CD4-positive, alpha-beta memory T cell (primary cell): ENCODE data around the gene CDKN1C. TPM values are rescaled to one million over a fixed set of nuclear protein-coding genes. Genes with fewer than 3 reads are reported as not detected.
"Not testable (repeated sequence)": the region's sequence is repeated elsewhere in the genome, so short reads cannot be mapped to it uniquely, and the experiment has no call there.

Experiments used
- CTCF ChIA-PET: fragments of 350-600 bp; sonication (Branson Sonifier 250); formaldehyde crosslinking; loops from one replicate; lab custom pipeline; 2021; ENCODE audit warnings: inconsistent platforms; ENCODE audit not compliant: partially characterized antibody; lab: Charles Lee
- POLR2A ChIA-PET: fragments of 350-600 bp; sonication (Branson Sonifier 250); formaldehyde crosslinking; loops from one replicate; lab custom pipeline; 2021; ENCODE audit not compliant: partially characterized antibody; lab: Charles Lee
- DNase-seq, 5 donors: peaks; one replicate each; pipeline versions ENCODE4 v3.0.0 to v3.0.0-alpha.2; 2020 to 2022; ENCODE audit warnings: mixed read lengths in 1 of 5
- H3K27ac ChIP-seq: one replicate; pipeline ENCODE4 v1.7.0; 2013; ENCODE audit warnings: low read depth, low read length
- H3K27me3 ChIP-seq: 2 replicates; pipeline ENCODE4 v1.7.0; 2013; ENCODE audit warnings: mild to moderate bottlenecking, low read length, moderate library complexity; ENCODE audit not compliant: insufficient read depth
- H3K36me3 ChIP-seq: 2 replicates; pipeline ENCODE4 v1.7.0; 2013; ENCODE audit warnings: mild to moderate bottlenecking, low read length, moderate library complexity; ENCODE audit not compliant: insufficient read depth
- H3K4me1 ChIP-seq: 2 replicates; pipeline ENCODE4 v1.7.0; 2013; ENCODE audit warnings: mild to moderate bottlenecking, low read length, moderate library complexity; ENCODE audit not compliant: insufficient read depth
- H3K4me3 ChIP-seq, 2 donors: one replicate each; pipeline ENCODE4 v1.7.0; 2013; ENCODE audit warnings: low read length in 2 of 2, mild to moderate bottlenecking in 1 of 2
- H3K9me3 ChIP-seq, 2 donors: one replicate each; pipeline ENCODE4 v1.7.0; 2013; ENCODE audit warnings: low read length in 2 of 2, control low read depth in 1 of 2; ENCODE audit not compliant: control insufficient read depth in 1 of 2
- H3K27ac Mint-ChIP-seq, 7 donors: one replicate each; pipeline ENCODE4 v1.8.0; 2020 to 2021; ENCODE audit warnings: mixed read lengths in 7 of 7, mild to moderate bottlenecking in 6 of 7, inconsistent platforms in 3 of 7, moderate library complexity in 3 of 7
- H3K27me3 Mint-ChIP-seq, 2 donors: one replicate each; pipeline ENCODE4 v1.8.0; 2020 to 2021; ENCODE audit warnings: mixed read lengths in 2 of 2
- H3K36me3 Mint-ChIP-seq, 2 donors: one replicate each; pipeline ENCODE4 v1.8.0; 2020 to 2021; ENCODE audit warnings: mixed read lengths in 2 of 2, inconsistent platforms in 1 of 2, mild to moderate bottlenecking in 1 of 2
- H3K4me1 Mint-ChIP-seq, 4 donors: one replicate each; pipeline ENCODE4 v1.8.0; 2020 to 2021; ENCODE audit warnings: mixed read lengths in 4 of 4, mild to moderate bottlenecking in 1 of 4
- H3K4me3 Mint-ChIP-seq, 8 donors: one replicate each; pipeline ENCODE4 v1.8.0; 2020 to 2021; ENCODE audit warnings: mixed read lengths in 8 of 8, mild to moderate bottlenecking in 7 of 8, moderate library complexity in 6 of 8, inconsistent platforms in 3 of 8
- H3K9me3 Mint-ChIP-seq, 8 donors: one replicate each; pipeline ENCODE4 v1.8.0; 2020 to 2021; ENCODE audit warnings: mixed read lengths in 8 of 8, mild to moderate bottlenecking in 5 of 8, inconsistent platforms in 3 of 8, moderate library complexity in 1 of 8
- intact Hi-C: fragments of 100-400 bp; cut with micrococcal nuclease; formaldehyde crosslinking; loops from one replicate; pipeline ENCODE4 v1.15.1; 2023
- polyA plus RNA-seq, 2 donors: library from polyadenylated mRNA; unstranded; fragments of 300-500 nt; fragmentation: Illumina TruSeq; gene quantifications; one replicate each; pipeline ENCODE4 v1.2.3, GENCODE V29; 2021
- total RNA-seq, 2 experiments: library from RNA; stranded (reverse); gene quantifications; one replicate each; pipeline ENCODE4 v1.2.3, GENCODE V29; 2021

Gene CDKN1C
- total and polyA plus RNA-seq, 4 experiments from 2014 or later: 0.10 to 6.1 (median 2.8) TPM

GRCh38 chr11:2912498-2912897, 26.9 kb upstream of the CDKN1C start:
- no peak for DNase-seq
- H3K4me1 Mint-ChIP-seq: peaks cover 6 to 11% (median 9%) of the 10 kb centered on the region in 4 donors
- no peak overlapping the region for H3K4me3 Mint-ChIP-seq
- POLR2A ChIA-PET: no interaction called here
- no peaks in the 10 kb centered on the region for H3K27me3 Mint-ChIP-seq
- no peaks in the 10 kb centered on the region for H3K9me3 Mint-ChIP-seq
- Histone ChIP-seq H3K36me3 (no peaks in the 10 kb centered on the region), H3K27ac (no peak overlapping the region), H3K27me3 (no peaks in the 10 kb centered on the region), H3K4me1 (peaks cover 9% of the 10 kb centered on the region), H3K9me3 (no peaks in the 10 kb centered on the region), H3K4me3 (no peak overlapping the region)
- intact Hi-C loops: no loop called here
- no peak overlapping the region for H3K27ac Mint-ChIP-seq
- H3K36me3 Mint-ChIP-seq: no peaks in the 10 kb centered on the region
- CTCF ChIA-PET: no interaction called here

- Histone ChIP-seq H3K4me3 (no peak overlapping the region), H3K27ac (no peak overlapping the region), H3K4me1 (peaks cover 9% of the 10 kb centered on the region), H3K36me3 (no peaks in the 10 kb centered on the region), H3K27me3 (no peaks in the 10 kb centered on the region), H3K9me3 (no peaks in the 10 kb centered on the region)
- no peak for DNase-seq
- peak overlapping the region in 2 of 7 donors; percentile 15 to 23 for H3K27ac Mint-ChIP-seq
- ChIA-PET CTCF (no interaction called here), POLR2A (no interaction called here)
- no peak overlapping the region for H3K4me3 Mint-ChIP-seq
- H3K36me3 Mint-ChIP-seq: peaks cover 0 to under 1% of the 10 kb centered on the region in 2 donors
- intact Hi-C loops: no loop called here
- H3K9me3 Mint-ChIP-seq: no peaks in the 10 kb centered on the region
- no peaks in the 10 kb centered on the region for H3K27me3 Mint-ChIP-seq
- peaks cover 6 to 11% (median 9%) of the 10 kb centered on the region in 4 donors for H3K4me1 Mint-ChIP-seq
Observed at GRCh38 chr11:2911785-2912391, 26.3 kb upstream of the CDKN1C start.

- no peaks in the 10 kb centered on the region for H3K27me3 Mint-ChIP-seq
- intact Hi-C loops: no loop called here
- H3K4me1 Mint-ChIP-seq: peaks cover 6 to 11% (median 9%) of the 10 kb centered on the region in 4 donors
- ChIA-PET POLR2A (no interaction called here), CTCF (no interaction called here)
- peaks cover 4 to 7% of the 10 kb centered on the region in 2 donors for H3K36me3 Mint-ChIP-seq
- no peak for DNase-seq
- no peaks in the 10 kb centered on the region for H3K27me3 ChIP-seq
- H3K36me3 ChIP-seq: no peaks in the 10 kb centered on the region
- no peak overlapping the region for H3K27ac ChIP-seq
- peak overlapping the region in 3 of 7 donors; percentile 12 to 23 (median 15) for H3K27ac Mint-ChIP-seq
- H3K9me3 Mint-ChIP-seq: no peaks in the 10 kb centered on the region
- peaks cover 9% of the 10 kb centered on the region for H3K4me1 ChIP-seq
- no peaks in the 10 kb centered on the region for H3K9me3 ChIP-seq
- no peak overlapping the region for H3K4me3 ChIP-seq
- no peak overlapping the region for H3K4me3 Mint-ChIP-seq
Observed at GRCh38 chr11:2911088-2911784, 25.7 kb upstream of the CDKN1C start.

- peaks cover 9% of the 10 kb centered on the region for H3K4me1 ChIP-seq
- H3K36me3 Mint-ChIP-seq: peaks cover 4 to 14% of the 10 kb centered on the region in 2 donors
- intact Hi-C loops: no loop called here
Observed at GRCh38 chr11:2910401-2910955, 24.9 kb upstream of the CDKN1C start.

GRCh38 chr11:2909133-2909902, 23.7 kb upstream of the CDKN1C start:
- no peaks in the 10 kb centered on the region for H3K36me3 ChIP-seq
- Mint-ChIP-seq H3K4me3 (no peak overlapping the region), H3K36me3 (peaks cover 6 to 23% of the 10 kb centered on the region in 2 donors), H3K4me1 (peaks cover 7 to 19% (median 14%) of the 10 kb centered on the region in 4 donors), H3K9me3 (no peaks in the 10 kb centered on the region), H3K27ac (no peak overlapping the region), H3K27me3 (no peaks in the 10 kb centered on the region)
- no peaks in the 10 kb centered on the region for H3K27me3 ChIP-seq
- ChIA-PET CTCF (no interaction called here), POLR2A (no interaction called here)
- no peaks in the 10 kb centered on the region for H3K9me3 ChIP-seq
- no peak overlapping the region for H3K27ac ChIP-seq
- DNase-seq: no peak
- H3K4me1 ChIP-seq: peaks cover 9% of the 10 kb centered on the region
- no peak overlapping the region for H3K4me3 ChIP-seq
- intact Hi-C loops: no loop called here

More at GRCh38 chr11:2910401-2910955, 24.9 kb upstream of the CDKN1C start:
- H3K4me1 Mint-ChIP-seq: peaks cover 6 to 11% (median 9%) of the 10 kb centered on the region in 4 donors
- peak overlapping the region in 1 of 8 donors; percentile 31 for H3K4me3 Mint-ChIP-seq
- H3K4me3 ChIP-seq: no peak overlapping the region
- DNase-seq: no peak
- no peak overlapping the region for H3K27ac Mint-ChIP-seq
- H3K9me3 Mint-ChIP-seq: no peaks in the 10 kb centered on the region
- H3K27ac ChIP-seq: no peak overlapping the region
- no peaks in the 10 kb centered on the region for H3K9me3 ChIP-seq
- H3K27me3 Mint-ChIP-seq: no peaks in the 10 kb centered on the region
- no peaks in the 10 kb centered on the region for H3K36me3 ChIP-seq
- no peaks in the 10 kb centered on the region for H3K27me3 ChIP-seq
- POLR2A ChIA-PET: no interaction called here
- CTCF ChIA-PET: no interaction called here

GRCh38 chr11:2908130-2908529, 22.6 kb upstream of the CDKN1C start:
- Mint-ChIP-seq H3K9me3 (no peaks in the 10 kb centered on the region), H3K4me3 (no peak overlapping the region), H3K27ac (no peak overlapping the region), H3K36me3 (peaks cover 6 to 23% of the 10 kb centered on the region in 2 donors), H3K27me3 (no peaks in the 10 kb centered on the region), H3K4me1 (peaks cover 7 to 20% (median 13%) of the 10 kb centered on the region in 4 donors)
- Histone ChIP-seq H3K9me3 (no peaks in the 10 kb centered on the region), H3K27me3 (no peaks in the 10 kb centered on the region), H3K4me3 (no peak overlapping the region), H3K36me3 (no peaks in the 10 kb centered on the region), H3K27ac (no peak overlapping the region), H3K4me1 (peaks cover 9% of the 10 kb centered on the region)
- no peak for DNase-seq
- intact Hi-C loops: no loop called here
- CTCF ChIA-PET: no interaction called here
- POLR2A ChIA-PET: no interaction called here

GRCh38 chr11:2905299-2905698, 19.7 kb upstream of the CDKN1C start:
- POLR2A ChIA-PET, H3K27ac ChIP-seq, H3K9me3 ChIP-seq, H3K4me3 ChIP-seq, intact Hi-C loops, H3K9me3 Mint-ChIP-seq, H3K27me3 Mint-ChIP-seq, H3K36me3 ChIP-seq, H3K4me3 Mint-ChIP-seq, H3K27me3 ChIP-seq, DNase-seq: not testable (repeated sequence)
- H3K4me1 ChIP-seq: peaks cover 24% of the 10 kb centered on the region
- Mint-ChIP-seq H3K36me3 (peaks cover 6 to 23% of the 10 kb centered on the region in 2 donors), H3K27ac (peak overlapping the region in 1 of 7 donors; percentile 15), H3K4me1 (peaks cover 10 to 36% (median 23%) of the 10 kb centered on the region in 4 donors)
- CTCF ChIA-PET: interaction anchor here (2.9 to 3.9 kb wide), 2 partner anchors 12 to 17 kb away, joined by 11 to 20 read pairs; no protein-coding TSS in a partner anchor
